GM21515 (cell line): ENCODE measurements around the gene C5orf24.
"Not testable (repeated sequence)": the region's sequence is repeated elsewhere in the genome, so short reads cannot be mapped to it uniquely, and the experiment has no call there.

Source experiments
- ATAC-seq: cut with Tn5 transposase; IDR thresholded peaks from one replicate; pipeline ENCODE4 v1.9.1; 2021; ENCODE audit not compliant: unreplicated experiment

C5orf24 gene

GRCh38 chr5:134856465-134856864 lies 10.7 kb downstream of the C5orf24 start:
- ATAC-seq, result not testable (repeated sequence)

GRCh38 chr5:134857401-134857800 lies 11.6 kb downstream of the C5orf24 start:
- ATAC-seq, result no peak

- ATAC-seq, result no peak
Measured at GRCh38 chr5:134864707-134865106, 18.9 kb downstream of the C5orf24 start.

GRCh38 chr5:134873494-134873893 lies 27.7 kb downstream of the C5orf24 start:
- ATAC-seq, result no peak

- peak; percentile 85 for ATAC-seq
Measured at GRCh38 chr5:134873987-134874830, 28.4 kb downstream of the C5orf24 start, which contains the start of gene TXNDC15. Gene TXNDC15 (plus strand): TSS chr5:134874371. CDS start chr5:134874428, 57 bp downstream.

- peak; percentile 28 for ATAC-seq
Measured at GRCh38 chr5:134874831-134875655, 29.3 kb downstream of the C5orf24 start.

- ATAC-seq, result no peak
Measured at GRCh38 chr5:134877159-134877558, 31.4 kb downstream of the C5orf24 start.

- no peak for ATAC-seq
Measured at GRCh38 chr5:134878403-134878802, 32.6 kb downstream of the C5orf24 start.

- ATAC-seq, result no peak
Measured at GRCh38 chr5:134879456-134879855, 33.7 kb downstream of the C5orf24 start.

GRCh38 chr5:134880937-134881336 lies 35.2 kb downstream of the C5orf24 start:
- not testable (repeated sequence) for ATAC-seq

- not testable (repeated sequence) for ATAC-seq
Measured at GRCh38 chr5:134881711-134882110, 35.9 kb downstream of the C5orf24 start.

- no peak for ATAC-seq
Measured at GRCh38 chr5:134887593-134888159, 41.9 kb downstream of the C5orf24 start.

- no peak for ATAC-seq
Measured at GRCh38 chr5:134889335-134889734, 43.6 kb downstream of the C5orf24 start.

- ATAC-seq, result no peak
Measured at GRCh38 chr5:134891473-134891872, 45.7 kb downstream of the C5orf24 start.

- no peak for ATAC-seq
Measured at GRCh38 chr5:134892282-134892681, 46.5 kb downstream of the C5orf24 start.

- no peak for ATAC-seq
Measured at GRCh38 chr5:134892926-134893325, 47.2 kb downstream of the C5orf24 start.

- ATAC-seq, result no peak
Measured at GRCh38 chr5:134893748-134894505, 48.2 kb downstream of the C5orf24 start.

- ATAC-seq, result peak; percentile 27
Measured at GRCh38 chr5:134902071-134902801, 56.5 kb downstream of the C5orf24 start.

GRCh38 chr5:134904610-134905245 lies 59.0 kb downstream of the C5orf24 start, which contains the start of gene PCBD2:
Gene PCBD2 (plus strand): TSS chr5:134905131. CDS start chr5:134905140, 9 bp downstream.
- ATAC-seq, result peak; percentile 71
